Adrenal gland (tissue), 12 donors: ENCODE data around the gene HSPA1B. TPM values are rescaled to one million over a fixed set of nuclear protein-coding genes. Genes with fewer than 3 reads are reported as not detected.

ENCODE experiments used
- DNase-seq, 7 donors: peaks; one replicate each; pipeline ENCODE4 v3.0.0-alpha.2; 2019 to 2020
- H3K27ac ChIP-seq, 5 donors: fragments of 200-600 bp; sonication (generic) in 4 of 5; 1 replicate in 3 of 5; 2 replicates in 2 of 5; pipeline versions ENCODE4 v1.5.1 to v1.8.0; 2016 to 2020; ENCODE audit warnings: mild to moderate bottlenecking in 1 of 5
- H3K27me3 ChIP-seq: fragments of 200-600 bp; 2 replicates; pipeline ENCODE4 v1.8.0; 2021
- H3K36me3 ChIP-seq, 2 donors: fragments of 200-600 bp; replicated peaks in 1 of 2; 1 replicate in 1 of 2; 2 replicates in 1 of 2; pipeline versions ENCODE4 v1.5.1 to v1.8.0; 2018 to 2022
- H3K4me1 ChIP-seq, 2 donors: fragments of 200-600 bp; replicated peaks in 1 of 2; 1 replicate in 1 of 2; 2 replicates in 1 of 2; pipeline versions ENCODE4 v1.5.1 to v1.8.0; 2018 to 2021
- H3K4me3 ChIP-seq, 4 donors: fragments of 200-600 bp; sonication (generic) in 3 of 4; one replicate each; pipeline ENCODE4 v1.5.1; 2016 to 2018
- H3K9me3 ChIP-seq, 3 donors: fragments of 200-600 bp; sonication (generic) in 1 of 3; replicated peaks in 1 of 3; 1 replicate in 2 of 3; 2 replicates in 1 of 3; pipeline versions ENCODE4 v1.5.1 to v1.8.0; 2016 to 2021
- POLR2A ChIP-seq, 2 donors: fragments of 450-650 bp; IDR thresholded peaks; one replicate each; pipeline ENCODE4 v1.6.1; 2017; ENCODE audit warnings: antibody characterized with exemption in 2 of 2, mild to moderate bottlenecking in 2 of 2, moderate library complexity in 1 of 2
- WGBS, 4 donors: extraction: QIAGEN DNeasy Blood & Tissue Kit in 2 of 4; methylation state at CpG; one replicate each; pipeline versions ENCODE4 v1.1.5 to v1.1.7; 2013 to 2017; 5-methylcytosine and 5-hydroxymethylcytosine counted together
- intact Hi-C, 2 donors: fragments of 100-400 bp; cut with DNase I; formaldehyde crosslinking; loops; one replicate each; pipeline versions ENCODE4 v1.14.1 to v1.15.0; 2022 to 2023
- polyA plus RNA-seq, 3 donors: library from polyadenylated mRNA; stranded (reverse); fragments of 200-250 nt in 2 of 3; fragments of 350-450 nt in 1 of 3; fragmentation: Illumina TruSeq in 1 of 3; extraction: RNeasy Lipid Tissue Mini Kit (QIAGEN cat#74804) in 1 of 3; gene quantifications; one replicate each; pipeline ENCODE4 v1.2.3, GENCODE V29; 2013 to 2014
- total RNA-seq, 9 donors: library from RNA; depleted of rRNA in 4 of 9; stranded (reverse); fragments of >200 nt in 4 of 9; fragments of 120-200 nt in 1 of 9; fragmentation: NEBNext Ultra II Directional in 1 of 9; extraction: Animal tissue kit (Norgen Biotek cat#: 25700) in 1 of 9; gene quantifications; one replicate each; pipeline versions ENCODE4 v1.1.0 to v1.2.4, GENCODE V29; 2013 to 2023
- TF ChIP-seq, protein P1 (sequence below), 6 experiments: fragments of 450-650 bp in 4 of 6; fragments of 200-600 bp in 2 of 6; sonication (generic) in 1 of 6; IDR thresholded peaks; 1 replicate in 5 of 6; 2 replicates in 1 of 6; pipeline versions ENCODE4 v1.5.1 to v1.8.0; 2016 to 2021; ENCODE audit warnings: antibody characterized with exemption in 6 of 6, mild to moderate bottlenecking in 2 of 6, moderate library complexity in 1 of 6
- donor health status: healthy with polysubstance abuse.
- donor health status: Bipolar disorder and iron deficiency.
- donor health status: DM: yes; HTN: yes; CAD: no.
- donor health status: DM: no; HTN: no; CAD: no.
- donor health status: DM: no; HTN: no; CAD: no.
- donor health status: DM: yes; HTN: yes; CAD: no.

The HSPA1B gene
- total and polyA plus RNA-seq, 12 donors, result 29.0 to 424 (median 212) TPM

DNA sequence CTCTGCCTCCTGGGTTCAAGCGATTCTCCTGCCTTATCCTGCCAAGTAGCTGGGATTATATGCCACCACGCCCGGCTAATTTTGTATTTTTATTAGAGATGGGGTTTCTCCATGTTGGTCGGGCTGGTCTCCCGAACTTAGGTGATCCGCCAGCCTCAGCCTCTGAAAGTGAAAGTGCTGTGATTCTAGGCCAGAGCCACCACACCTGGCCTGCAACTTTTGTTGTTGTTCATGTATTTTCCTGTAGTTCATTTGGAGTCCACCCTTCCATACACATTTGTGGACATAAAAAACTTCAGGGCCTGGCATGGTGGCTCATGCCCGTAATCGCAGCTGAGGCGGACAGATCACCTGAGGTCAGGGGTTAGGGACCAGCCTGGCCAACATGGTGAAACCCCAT lies 14.5 kb downstream of the HSPA1B start:
- intact Hi-C loops, result no loop called here

DNA sequence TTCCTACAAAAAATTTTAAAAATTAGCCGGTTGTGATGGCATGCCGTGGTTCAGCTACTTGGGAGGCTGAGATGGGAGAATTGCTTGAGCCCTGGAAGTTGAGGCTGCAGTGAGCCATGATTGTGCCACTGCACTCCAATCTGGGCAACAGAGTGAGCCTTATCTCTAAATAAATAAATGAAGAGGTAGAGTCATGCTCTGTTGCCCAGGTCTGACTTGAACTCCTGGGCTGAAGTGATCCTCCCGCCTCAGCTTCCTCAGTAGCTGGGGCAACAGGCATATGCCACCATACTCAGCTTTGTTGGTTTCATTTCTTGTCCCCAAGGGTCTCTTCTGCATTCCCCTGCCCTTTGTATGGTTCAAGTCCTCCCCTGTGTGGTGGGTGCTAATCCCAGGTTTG lies 17.0 kb downstream of the HSPA1B start:
- 95 to 100% (median 97%) methylated on average over 3 of the region's 3 CpGs for WGBS, 4 donors
- H3K4me3 ChIP-seq, result no peak overlapping the region
- intact Hi-C loops, result no loop called here
- no peak overlapping the region for H3K27ac ChIP-seq
- H3K9me3 ChIP-seq, result no peaks in the 10 kb centered on the region
- no peak for DNase-seq
- H3K4me1 ChIP-seq, result no peaks in the 10 kb centered on the region
- no peak for TF ChIP-seq POLR2A (IDR thresholded peaks at IDR 0.05)
- TF ChIP-seq, protein P1, sequence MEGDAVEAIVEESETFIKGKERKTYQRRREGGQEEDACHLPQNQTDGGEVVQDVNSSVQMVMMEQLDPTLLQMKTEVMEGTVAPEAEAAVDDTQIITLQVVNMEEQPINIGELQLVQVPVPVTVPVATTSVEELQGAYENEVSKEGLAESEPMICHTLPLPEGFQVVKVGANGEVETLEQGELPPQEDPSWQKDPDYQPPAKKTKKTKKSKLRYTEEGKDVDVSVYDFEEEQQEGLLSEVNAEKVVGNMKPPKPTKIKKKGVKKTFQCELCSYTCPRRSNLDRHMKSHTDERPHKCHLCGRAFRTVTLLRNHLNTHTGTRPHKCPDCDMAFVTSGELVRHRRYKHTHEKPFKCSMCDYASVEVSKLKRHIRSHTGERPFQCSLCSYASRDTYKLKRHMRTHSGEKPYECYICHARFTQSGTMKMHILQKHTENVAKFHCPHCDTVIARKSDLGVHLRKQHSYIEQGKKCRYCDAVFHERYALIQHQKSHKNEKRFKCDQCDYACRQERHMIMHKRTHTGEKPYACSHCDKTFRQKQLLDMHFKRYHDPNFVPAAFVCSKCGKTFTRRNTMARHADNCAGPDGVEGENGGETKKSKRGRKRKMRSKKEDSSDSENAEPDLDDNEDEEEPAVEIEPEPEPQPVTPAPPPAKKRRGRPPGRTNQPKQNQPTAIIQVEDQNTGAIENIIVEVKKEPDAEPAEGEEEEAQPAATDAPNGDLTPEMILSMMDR (IDR thresholded peaks at IDR 0.05), result no peak
- H3K27me3 ChIP-seq, result no peaks in the 10 kb centered on the region
- peaks cover 0 to 16% of the 10 kb centered on the region in 2 donors for H3K36me3 ChIP-seq

More for the DNA sequence above, 14.5 kb downstream of the HSPA1B start:
- TF ChIP-seq POLR2A (IDR thresholded peaks at IDR 0.05), result no peak
- TF ChIP-seq, protein P1 (IDR thresholded peaks at IDR 0.05), result no peak
- Histone ChIP-seq H3K27ac (no peak overlapping the region), H3K4me1 (peaks cover 15 to 21% of the 10 kb centered on the region in 2 donors), H3K9me3 (no peaks in the 10 kb centered on the region), H3K4me3 (no peak overlapping the region), H3K27me3 (no peaks in the 10 kb centered on the region), H3K36me3 (peaks cover 0 to 40% of the 10 kb centered on the region in 2 donors)
- 91 to 96% (median 92%) methylated on average over 9 of the region's 9 CpGs for WGBS, 4 donors
- DNase-seq, result no peak

GRCh38 chr6:31847276-31847978 lies 19.9 kb downstream of the HSPA1B start:
- TF ChIP-seq, protein P1 (IDR thresholded peaks at IDR 0.05), result no peak
- TF ChIP-seq POLR2A (IDR thresholded peaks at IDR 0.05), result no peak
- intact Hi-C loops, result no loop called here

GRCh38 chr6:31850765-31851484 lies 23.4 kb downstream of the HSPA1B start:
- no peaks in the 10 kb centered on the region for H3K36me3 ChIP-seq
- intact Hi-C loops, result no loop called here
- H3K27ac ChIP-seq, result no peak overlapping the region
- H3K27me3 ChIP-seq, result no peaks in the 10 kb centered on the region
- 88 to 99% (median 95%) methylated on average over 2 of the region's 2 CpGs for WGBS, 4 donors
- H3K4me3 ChIP-seq, result no peak overlapping the region
- TF ChIP-seq POLR2A (IDR thresholded peaks at IDR 0.05), result no peak
- TF ChIP-seq, protein P1 (IDR thresholded peaks at IDR 0.05), result no peak
- no peaks in the 10 kb centered on the region for H3K4me1 ChIP-seq
- no peaks in the 10 kb centered on the region for H3K9me3 ChIP-seq
- DNase-seq, result no peak

More at GRCh38 chr6:31847276-31847978, 19.9 kb downstream of the HSPA1B start:
- Histone ChIP-seq H3K27ac (no peak overlapping the region), H3K4me3 (no peak overlapping the region), H3K36me3 (no peaks in the 10 kb centered on the region), H3K9me3 (no peaks in the 10 kb centered on the region), H3K4me1 (no peaks in the 10 kb centered on the region), H3K27me3 (no peaks in the 10 kb centered on the region)
- WGBS, 4 donors, result 89 to 100% (median 94%) methylated on average over 2 of the region's 2 CpGs
- no peak for DNase-seq
